Activated CD8-positive, alpha-beta memory T cell treated with anti-CD3 and anti-CD28 coated beads, Interleukin-2, amount 50 U/mL, for 1 hour (primary cell): ENCODE results near the gene OTUD3.

ENCODE experiments used
- DNase-seq: peaks from one replicate; pipeline ENCODE4 v3.0.0-alpha.2; 2020; ENCODE audit errors: extremely low read depth

OTUD3 gene

DNA sequence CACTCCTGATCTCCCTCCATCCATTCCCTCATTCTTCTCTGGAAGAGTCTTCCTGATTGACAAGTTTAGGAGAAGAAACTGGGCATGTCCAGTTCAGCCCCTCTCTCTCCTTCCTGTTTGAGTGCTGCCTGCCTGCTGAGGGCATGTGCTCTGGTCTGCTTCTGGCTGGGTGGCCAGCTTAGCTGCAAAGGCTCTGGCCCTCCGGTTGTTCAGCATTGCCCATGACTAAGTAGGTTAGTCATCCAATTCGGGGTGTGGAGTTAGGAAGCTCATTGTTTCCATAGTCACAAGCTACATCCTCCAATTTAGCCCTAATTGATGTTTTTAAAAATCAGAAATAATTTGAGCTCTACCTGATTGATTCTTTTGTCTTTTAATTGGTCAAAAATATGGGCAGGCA is 66.8 kb downstream of the OTUD3 start:
- DNase-seq, result no peak

- no peak for DNase-seq
Observed at GRCh38 chr1:19954059-19954458, 71.9 kb downstream of the OTUD3 start.

GRCh38 chr1:19955534-19956170 is 73.5 kb downstream of the OTUD3 start:
- no peak for DNase-seq

- no peak for DNase-seq
Observed at GRCh38 chr1:19957779-19958178, 75.6 kb downstream of the OTUD3 start.

GRCh38 chr1:19960591-19960990 is 78.4 kb downstream of the OTUD3 start:
- no peak for DNase-seq
